Upper lobe of left lung (tissue), 4 donors: ENCODE measurements around the gene SRGAP2C.

ENCODE experiments used
- CTCF ChIP-seq, 6 experiments: fragments of 450-650 bp in 4 of 6; fragments of 200-600 bp in 2 of 6; sonication (generic) in 2 of 6; IDR thresholded peaks; one replicate each; pipeline ENCODE4 v1.5.1; 2016 to 2019; ENCODE audit warnings: antibody characterized with exemption in 6 of 6
- POLR2A ChIP-seq, 4 donors: fragments of 450-650 bp; IDR thresholded peaks; one replicate each; pipeline ENCODE4 v1.5.1; 2016 to 2017; ENCODE audit warnings: antibody characterized with exemption in 4 of 4, mild to moderate bottlenecking in 2 of 4
- POLR2AphosphoS5 ChIP-seq, 2 donors: sonication (generic); formaldehyde crosslinking; IDR thresholded peaks; one replicate each; pipeline ENCODE4 v1.5.1; 2017; ENCODE audit warnings: antibody characterized with exemption in 2 of 2

- no peak for TF ChIP-seq CTCF (IDR thresholded peaks at IDR 0.05)
- no peak for TF ChIP-seq POLR2A (IDR thresholded peaks at IDR 0.05)
- no peak for TF ChIP-seq POLR2AphosphoS5 (IDR thresholded peaks at IDR 0.05)
These were observed 229.0 kb downstream of the SRGAP2C start for GRCh38 chr1:121413821-121414220.
